SJCRH30 (cell line): ENCODE measurements around the gene SCART1. TPM values are rescaled to one million over a fixed set of nuclear protein-coding genes. Genes with fewer than 3 reads are reported as not detected.
"Not testable (repeated sequence)": the region's sequence is repeated elsewhere in the genome, so short reads cannot be mapped to it uniquely, and the experiment has no call there.

Experiments used
- DNase-seq, 2 experiments: peaks; one replicate each; pipeline ENCODE4 v3.0.0-alpha.2; 2015 to 2020
- H3K27ac ChIP-seq: fragments of 250-450 bp; sonication (Bioruptor Pico); 2 replicates; pipeline ENCODE4 v1.5.1; 2020; ENCODE audit warnings: mild to moderate bottlenecking, moderate library complexity
- H3K27me3 ChIP-seq: fragments of 250-450 bp; sonication (Bioruptor Pico); 2 replicates; pipeline ENCODE4 v1.5.1; 2020; ENCODE audit warnings: mild to moderate bottlenecking, moderate library complexity
- H3K36me3 ChIP-seq: fragments of 250-450 bp; sonication (Bioruptor Pico); 2 replicates; pipeline ENCODE4 v1.5.1; 2020; ENCODE audit warnings: mild to moderate bottlenecking, moderate library complexity
- H3K4me1 ChIP-seq: fragments of 250-450 bp; sonication (Bioruptor Pico); 2 replicates; pipeline ENCODE4 v1.5.1; 2020; ENCODE audit warnings: mild to moderate bottlenecking, moderate library complexity
- H3K4me3 ChIP-seq: fragments of 250-450 bp; sonication (Bioruptor Pico); 2 replicates; pipeline ENCODE4 v1.5.1; 2020; ENCODE audit warnings: mild to moderate bottlenecking, moderate library complexity
- H3K9me3 ChIP-seq: fragments of 250-450 bp; sonication (Bioruptor Pico); replicated peaks from 2 replicates; pipeline ENCODE4 v1.5.1; 2020; ENCODE audit warnings: mild to moderate bottlenecking, moderate library complexity
- total RNA-seq: library from RNA; depleted of rRNA; stranded (reverse); fragments of >200 nt; shearing (Covaris generic); gene quantifications from 2 replicates; pipeline ENCODE4 v1.2.3, GENCODE V29; 2014; rRNA removed

SCART1 gene
- total RNA-seq, 1 experiment from 2014 or later: 0.34 TPM

- Histone ChIP-seq H3K27me3 (no peaks in the 10 kb centered on the region), H3K4me3 (no peak overlapping the region), H3K9me3 (no peaks in the 10 kb centered on the region), H3K4me1 (no peaks in the 10 kb centered on the region), H3K27ac (no peak overlapping the region), H3K36me3 (no peaks in the 10 kb centered on the region)
- DNase-seq: no peak
These were observed 36.3 kb downstream of the SCART1 start for GRCh38 chr10:133489816-133490588.

DNA sequence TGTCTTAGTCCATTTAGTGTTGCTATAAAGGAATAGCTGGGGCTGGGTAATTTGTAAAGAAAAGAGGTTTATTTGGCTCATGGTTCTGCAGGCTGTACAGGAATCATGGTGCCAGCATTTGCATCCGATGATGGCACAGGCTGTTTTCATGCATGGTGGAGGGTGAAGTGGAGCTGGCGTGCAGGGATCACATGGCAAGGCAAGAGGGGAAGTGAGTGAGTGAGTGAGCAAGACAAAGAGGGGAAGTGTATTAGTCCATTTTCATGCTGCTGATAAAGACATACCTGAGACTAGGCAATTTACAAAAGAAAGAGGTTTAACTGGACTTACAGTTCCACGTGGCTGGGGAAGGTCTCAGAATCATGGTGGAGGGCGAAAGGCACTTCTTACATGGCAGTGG lies 39.8 kb downstream of the SCART1 start:
- not testable (repeated sequence) for DNase-seq, H3K4me1 ChIP-seq, H3K27ac ChIP-seq, H3K36me3 ChIP-seq, H3K27me3 ChIP-seq, H3K4me3 ChIP-seq, H3K9me3 ChIP-seq

- H3K4me3 ChIP-seq, H3K4me1 ChIP-seq, H3K9me3 ChIP-seq, H3K36me3 ChIP-seq, H3K27me3 ChIP-seq, H3K27ac ChIP-seq: not testable (repeated sequence)
- DNase-seq: peak in 1 of 2 experiments; percentile 2
These were observed 43.6 kb downstream of the SCART1 start for GRCh38 chr10:133497363-133497762.

- H3K36me3 ChIP-seq, DNase-seq, H3K27ac ChIP-seq, H3K27me3 ChIP-seq, H3K4me3 ChIP-seq, H3K4me1 ChIP-seq, H3K9me3 ChIP-seq: not testable (repeated sequence)
These were observed 45.4 kb downstream of the SCART1 start for GRCh38 chr10:133499176-133499575.

GRCh38 chr10:133500897-133501296 lies 47.2 kb downstream of the SCART1 start:
- DNase-seq, H3K36me3 ChIP-seq, H3K27ac ChIP-seq, H3K27me3 ChIP-seq, H3K4me1 ChIP-seq, H3K4me3 ChIP-seq, H3K9me3 ChIP-seq: not testable (repeated sequence)

DNA sequence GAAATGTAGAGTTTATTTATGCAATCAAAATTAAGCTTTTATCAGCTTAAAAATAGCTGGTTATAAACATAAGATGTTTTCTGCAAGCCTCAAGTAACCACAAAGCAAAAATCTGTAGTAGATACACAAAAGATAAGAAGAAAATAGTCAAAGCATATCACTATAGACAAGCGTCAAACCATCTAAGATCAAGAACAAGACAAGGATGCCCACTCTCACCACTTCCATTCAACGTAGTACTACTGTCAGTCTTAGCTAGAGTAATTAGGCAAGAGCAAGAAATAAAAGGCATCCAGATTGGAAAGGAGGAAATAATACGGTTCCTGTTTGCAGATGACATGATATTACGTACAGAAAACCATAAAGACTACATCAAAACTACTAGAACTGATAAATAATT lies 56.0 kb downstream of the SCART1 start:
- no peak for DNase-seq
- Histone ChIP-seq H3K27ac (no peak overlapping the region), H3K27me3 (no peaks in the 10 kb centered on the region), H3K9me3 (no peaks in the 10 kb centered on the region), H3K4me3 (no peak overlapping the region), H3K36me3 (no peaks in the 10 kb centered on the region), H3K4me1 (no peaks in the 10 kb centered on the region)

DNA sequence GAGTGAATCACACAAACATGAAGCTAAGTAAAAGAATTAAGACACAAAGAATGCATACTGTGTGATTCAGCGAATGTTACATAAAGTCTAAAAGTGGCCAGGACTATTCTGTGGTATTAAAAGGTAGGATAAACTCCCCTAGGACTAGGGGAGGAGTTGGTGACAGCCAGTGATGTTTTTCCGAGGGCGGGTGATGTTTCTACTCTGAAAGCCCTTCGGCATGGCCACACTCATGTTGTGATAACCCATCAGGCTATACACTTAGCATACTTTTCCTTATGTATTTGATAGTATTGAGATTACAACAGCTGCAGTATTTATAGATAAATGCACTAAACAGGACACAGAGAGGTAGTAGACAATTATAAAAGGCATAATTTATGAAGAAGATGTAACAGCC lies 57.7 kb downstream of the SCART1 start:
- Histone ChIP-seq H3K27me3 (no peaks in the 10 kb centered on the region), H3K4me3 (no peak overlapping the region), H3K4me1 (no peaks in the 10 kb centered on the region), H3K27ac (no peak overlapping the region), H3K36me3 (no peaks in the 10 kb centered on the region), H3K9me3 (no peaks in the 10 kb centered on the region)
- DNase-seq: no peak

DNA sequence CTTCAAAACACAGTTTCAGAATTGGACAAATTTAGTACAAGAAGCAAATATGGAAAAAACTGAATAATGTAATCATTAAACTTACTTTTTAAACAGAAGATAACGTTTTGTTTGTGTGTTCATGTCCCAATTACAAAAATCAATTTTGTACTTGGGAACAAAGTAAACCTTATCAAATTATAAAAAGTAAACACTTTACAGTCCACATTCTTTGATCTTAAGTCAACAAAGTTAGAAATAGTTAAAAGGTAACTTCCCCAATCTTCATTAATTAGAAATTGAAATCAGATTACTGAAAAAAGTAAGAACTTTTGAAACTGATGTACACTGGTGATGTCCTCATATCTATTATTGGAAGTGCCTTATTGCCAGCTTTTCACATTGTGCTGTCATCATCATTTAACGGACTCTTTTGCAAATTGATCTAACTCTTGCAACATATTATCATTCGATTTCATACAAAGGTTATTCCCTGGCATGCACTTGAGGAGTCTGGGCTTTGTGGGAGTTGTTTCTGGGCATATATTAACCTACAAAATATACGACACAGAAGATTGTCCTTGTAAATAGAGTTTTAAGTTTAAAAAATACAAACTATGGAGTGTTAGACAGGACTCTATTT lies 58.3 kb downstream of the SCART1 start:
- H3K27ac ChIP-seq: no peak overlapping the region
- DNase-seq: no peak

DNA sequence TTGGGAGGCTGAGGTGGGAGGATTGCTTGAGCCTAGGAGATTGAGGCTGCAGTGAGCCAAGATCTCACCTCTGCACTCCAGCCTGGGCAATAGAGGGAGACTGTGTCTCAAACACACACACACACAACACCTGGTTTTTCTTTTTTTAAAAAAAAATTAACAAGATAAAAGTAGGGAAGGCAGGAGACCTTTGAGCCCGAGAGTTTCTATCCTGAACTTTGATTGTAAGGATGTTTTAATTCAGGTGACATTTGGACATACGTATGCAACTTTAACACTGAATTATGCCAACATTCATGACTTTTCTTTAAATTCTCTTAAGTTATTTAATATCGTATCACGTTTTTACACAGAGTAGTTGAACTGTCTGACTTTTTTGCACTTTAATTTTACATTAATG lies 61.7 kb downstream of the SCART1 start:
- no peaks in the 10 kb centered on the region for H3K36me3 ChIP-seq
- no peak for DNase-seq
- no peak overlapping the region for H3K4me3 ChIP-seq
- no peaks in the 10 kb centered on the region for H3K9me3 ChIP-seq
- no peak overlapping the region for H3K27ac ChIP-seq
- H3K27me3 ChIP-seq: no peaks in the 10 kb centered on the region
- no peaks in the 10 kb centered on the region for H3K4me1 ChIP-seq

More for the DNA sequence above, 58.3 kb downstream of the SCART1 start:
- no peaks in the 10 kb centered on the region for H3K4me1 ChIP-seq
- H3K36me3 ChIP-seq: no peaks in the 10 kb centered on the region
- no peaks in the 10 kb centered on the region for H3K9me3 ChIP-seq
- H3K4me3 ChIP-seq: no peak overlapping the region
- H3K27me3 ChIP-seq: no peaks in the 10 kb centered on the region

- H3K36me3 ChIP-seq: no peaks in the 10 kb centered on the region
- no peaks in the 10 kb centered on the region for H3K9me3 ChIP-seq
- no peak overlapping the region for H3K27ac ChIP-seq
- H3K27me3 ChIP-seq: no peaks in the 10 kb centered on the region
- H3K4me3 ChIP-seq: no peak overlapping the region
- no peak for DNase-seq
- no peaks in the 10 kb centered on the region for H3K4me1 ChIP-seq
These were observed 62.3 kb downstream of the SCART1 start for GRCh38 chr10:133516057-133516456.

DNA sequence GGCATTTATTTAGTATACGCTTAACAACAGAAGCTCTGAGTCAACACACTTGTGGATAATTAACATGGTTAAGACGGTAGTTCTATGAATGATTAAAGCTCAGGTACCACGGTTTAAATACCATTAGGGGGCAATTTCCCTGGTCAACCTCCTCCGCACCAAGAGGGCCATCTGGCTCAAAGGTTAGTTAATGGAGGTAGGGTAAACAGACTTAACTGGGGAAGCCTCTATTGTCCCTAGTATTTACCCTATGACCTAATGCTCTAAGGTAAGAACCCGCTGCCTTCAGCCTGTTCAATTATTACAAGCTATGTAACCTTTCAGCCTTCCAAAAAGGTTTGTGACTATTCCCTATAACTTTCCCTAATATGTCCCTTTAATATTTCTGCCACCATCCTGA lies 64.8 kb downstream of the SCART1 start:
- not testable (repeated sequence) for H3K4me1 ChIP-seq, DNase-seq, H3K9me3 ChIP-seq, H3K36me3 ChIP-seq, H3K4me3 ChIP-seq, H3K27me3 ChIP-seq, H3K27ac ChIP-seq

Other genes with a start within 250 kb of the SCART1 start
- not detected in 2 replicates for gene UTF1, start 223.7 kb upstream of the SCART1 start, total RNA-seq
- 0.10 and 0.26 TPM in 2 replicates for gene VENTX, start 216.1 kb upstream of the SCART1 start, total RNA-seq
- gene ADAM8, start 177.1 kb upstream of the SCART1 start, total RNA-seq: 0.56 and 0.67 TPM in 2 replicates
- gene TUBGCP2, start 145.1 kb upstream of the SCART1 start, total RNA-seq: 23.3 and 24.4 TPM in 2 replicates
- 23.9 and 28.5 TPM in 2 replicates for gene ZNF511, start 145.0 kb upstream of the SCART1 start, total RNA-seq
- gene CALY, start 117.0 kb upstream of the SCART1 start, total RNA-seq: not detected in 2 replicates
- gene PRAP1, start 106.6 kb upstream of the SCART1 start, total RNA-seq: not detected in 2 replicates
- not detected in 2 replicates for gene FUOM, start 95.9 kb upstream of the SCART1 start, total RNA-seq
- gene ECHS1, start 80.6 kb upstream of the SCART1 start, total RNA-seq: 63.6 and 65.7 TPM in 2 replicates
- gene PAOX, start 74.7 kb upstream of the SCART1 start, total RNA-seq: not detected in 2 replicates
- 21.7 and 26.4 TPM in 2 replicates for gene MTG1, start 59.8 kb upstream of the SCART1 start, total RNA-seq
- gene SPRN, start 29.3 kb upstream of the SCART1 start, total RNA-seq: not detected in 2 replicates
- 0.03 and 0.06 TPM in 2 replicates for gene CYP2E1, start 73.4 kb downstream of the SCART1 start, total RNA-seq
- 0.16 TPM in 1 of 2 replicates, not detected in the other for gene SYCE1, start 111.6 kb downstream of the SCART1 start, total RNA-seq
- 0.71 and 1.1 TPM in 2 replicates for gene FRG2B, start 172.8 kb downstream of the SCART1 start, total RNA-seq